DMS53 treated with DMSO at 0.1 percent for 48 hours (cell line): ENCODE data around the gene NRXN3.

Experiments
- DNase-seq: peaks from one replicate; lab custom pipeline; 2025; ENCODE audit not compliant: unreplicated experiment; lab: John Stamatoyannopoulos, UW

The NRXN3 gene

DNA sequence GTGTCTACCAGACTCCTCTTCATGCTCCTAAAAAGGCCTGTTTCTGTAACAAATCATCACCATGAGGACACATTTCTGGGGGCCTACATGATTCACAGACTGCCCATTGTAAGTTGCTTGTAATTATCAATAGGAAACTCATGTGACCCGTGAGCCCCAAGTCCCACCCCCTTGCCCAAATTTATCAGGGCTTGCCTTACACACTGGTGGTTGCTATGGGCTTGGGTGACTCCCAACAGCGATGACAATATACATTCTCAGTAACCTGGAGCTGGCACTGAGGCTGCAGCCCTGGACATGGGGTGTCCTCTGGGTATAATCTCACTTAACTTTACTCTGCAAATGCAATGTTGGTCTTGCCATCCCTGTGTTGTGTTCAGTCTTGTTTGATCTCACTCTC is 149.2 kb downstream of the NRXN3 start:
- no peak for DNase-seq

DNA sequence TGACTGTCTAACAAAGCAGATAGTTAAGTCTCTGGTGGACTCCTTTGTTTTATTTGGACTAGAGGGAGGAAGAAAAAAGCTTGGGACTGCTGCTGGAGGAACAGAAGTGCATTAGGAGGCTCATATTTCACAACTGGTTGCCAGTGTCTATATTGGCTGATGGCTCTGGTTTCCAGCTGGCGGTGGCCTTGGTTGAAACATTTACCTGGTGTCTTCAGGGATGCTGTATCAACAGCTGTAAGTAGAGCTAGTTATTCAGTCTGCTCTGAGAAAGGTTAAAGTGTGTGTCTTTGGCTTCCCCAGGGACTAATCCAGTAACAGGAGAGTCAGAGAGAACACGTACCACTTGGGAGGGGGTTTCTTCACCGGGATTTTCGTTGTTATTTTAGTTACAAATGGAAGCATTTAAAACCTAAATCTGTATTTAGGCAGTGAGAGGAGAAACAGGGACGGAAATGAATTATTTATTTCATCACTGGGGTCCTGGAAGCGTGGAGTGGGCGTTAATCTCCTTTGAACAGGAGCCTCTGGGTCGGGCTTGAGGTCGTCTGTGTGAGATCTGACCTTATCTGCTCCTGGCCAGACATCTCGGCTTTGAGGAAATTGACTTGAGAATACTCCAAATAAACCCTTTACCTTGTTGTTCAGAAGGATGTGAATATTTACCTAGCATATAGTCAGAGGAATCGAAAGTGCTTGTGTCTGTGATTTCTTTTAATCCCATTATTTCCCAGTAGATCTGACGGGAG is 149.9 kb downstream of the NRXN3 start:
- peak; percentile 34 for DNase-seq

DNA sequence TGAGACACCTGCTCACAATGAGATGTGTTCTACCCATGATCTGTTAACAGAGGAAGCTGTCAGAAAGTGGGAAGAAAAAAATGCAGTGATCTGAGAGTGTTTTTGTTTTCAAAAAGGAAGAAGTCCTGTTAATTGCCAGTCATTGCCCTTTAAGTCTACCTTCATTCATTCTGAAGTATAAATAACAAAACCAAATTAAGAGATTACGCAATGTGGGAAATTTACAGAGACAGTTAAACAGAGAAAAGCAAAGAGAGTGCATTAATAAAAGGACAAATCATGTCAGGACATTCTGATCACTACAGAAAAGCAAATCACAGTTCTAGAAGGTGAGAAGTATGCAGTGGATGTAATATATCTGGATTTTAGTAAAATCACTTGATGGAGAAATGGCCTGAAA is 154.2 kb downstream of the NRXN3 start:
- DNase-seq, result no peak

DNA sequence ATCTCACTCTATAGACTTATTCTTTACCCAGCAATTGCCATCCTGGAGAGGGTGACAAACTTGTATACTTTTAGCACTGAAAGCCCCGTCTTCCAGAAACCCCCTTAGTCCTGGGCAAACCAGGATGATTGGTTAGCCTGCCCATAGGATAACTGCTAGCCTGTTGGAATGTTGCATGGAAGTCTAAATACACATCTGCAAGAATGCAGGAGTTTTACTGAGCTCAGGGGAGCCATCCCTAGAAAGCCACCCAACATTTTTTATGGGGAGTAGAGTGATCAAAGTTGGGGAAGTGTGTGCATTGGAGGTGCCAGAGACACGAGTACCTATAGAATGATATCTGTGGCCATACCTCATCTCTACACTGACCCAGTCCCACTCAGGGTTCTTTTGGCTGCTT is 155.7 kb downstream of the NRXN3 start:
- DNase-seq, result no peak

DNA sequence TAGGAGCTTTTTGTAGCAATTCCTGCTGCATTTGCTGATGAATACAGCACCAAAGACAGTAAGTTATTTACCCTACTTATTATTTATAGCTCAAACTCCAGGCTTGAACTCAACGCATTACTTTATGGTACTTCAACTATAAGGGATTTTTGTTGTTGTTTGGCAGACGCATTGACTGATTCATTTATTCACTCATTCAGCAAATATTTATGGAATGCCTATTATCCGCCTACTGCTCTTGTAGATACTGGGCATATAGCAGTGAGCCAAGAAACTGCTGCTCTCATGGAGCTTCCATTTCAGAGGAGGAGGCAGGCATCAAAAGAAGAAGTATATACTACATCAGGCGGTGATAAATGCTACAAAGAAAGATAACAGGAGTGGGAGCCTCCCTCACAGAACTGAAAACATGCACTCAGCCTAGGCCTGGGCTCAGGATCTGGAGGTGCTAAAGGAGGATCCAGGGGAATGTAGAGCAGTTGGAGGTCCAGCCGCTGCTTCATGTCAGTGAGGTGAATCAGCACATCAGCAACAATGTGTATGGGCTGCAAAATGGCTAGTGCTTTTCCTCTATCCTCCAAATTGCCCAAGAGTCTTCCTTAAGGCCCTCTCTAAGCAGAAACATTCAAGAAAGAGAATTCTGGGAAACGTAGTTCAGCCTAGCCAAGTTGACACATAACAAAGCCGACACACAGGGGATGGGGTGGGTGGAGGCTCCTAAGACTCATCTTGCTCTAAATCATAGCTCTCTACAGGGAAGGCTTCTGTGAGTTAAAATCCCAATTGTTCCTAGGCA is 157.5 kb downstream of the NRXN3 start:
- no peak for DNase-seq

DNA sequence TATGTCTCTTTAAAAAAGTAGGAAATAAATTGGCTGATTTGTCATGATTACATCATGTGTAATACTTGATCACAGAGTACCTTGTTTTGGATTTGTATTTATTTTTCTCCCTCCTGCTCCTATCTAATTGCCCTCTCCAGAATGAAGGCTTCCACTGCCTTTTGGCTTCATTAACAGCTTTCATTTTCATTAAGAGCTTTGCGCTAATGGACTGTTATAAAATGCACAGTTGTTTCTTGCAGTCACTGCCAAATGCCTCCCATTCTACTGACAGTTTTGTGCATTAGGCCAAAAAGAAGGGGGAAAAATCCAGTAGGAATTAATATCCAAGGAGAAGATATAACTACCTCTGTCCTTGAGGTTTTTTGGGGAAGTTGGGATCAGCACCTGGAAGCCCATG is 159.2 kb downstream of the NRXN3 start:
- no peak for DNase-seq

DNA sequence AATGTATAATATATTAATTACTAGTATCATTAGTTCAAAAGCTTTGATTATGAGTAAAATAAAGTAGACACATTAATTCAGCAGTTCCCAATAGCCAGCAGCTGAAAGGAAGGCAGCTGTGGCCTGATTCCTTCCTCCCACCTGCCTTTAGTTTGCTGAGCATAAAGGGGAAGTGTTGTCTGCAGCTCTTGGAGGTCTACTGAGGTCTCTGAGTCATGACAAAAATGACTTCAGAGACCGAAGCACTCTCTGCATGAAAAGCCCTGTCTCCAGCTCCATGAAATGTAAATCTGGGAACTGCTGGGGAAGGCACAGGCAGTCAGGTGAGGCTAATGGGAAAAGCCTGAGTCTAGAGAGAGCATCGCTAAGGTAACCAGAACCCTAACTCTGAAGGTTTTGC is 165.4 kb downstream of the NRXN3 start:
- peak; percentile 19 for DNase-seq

DNA sequence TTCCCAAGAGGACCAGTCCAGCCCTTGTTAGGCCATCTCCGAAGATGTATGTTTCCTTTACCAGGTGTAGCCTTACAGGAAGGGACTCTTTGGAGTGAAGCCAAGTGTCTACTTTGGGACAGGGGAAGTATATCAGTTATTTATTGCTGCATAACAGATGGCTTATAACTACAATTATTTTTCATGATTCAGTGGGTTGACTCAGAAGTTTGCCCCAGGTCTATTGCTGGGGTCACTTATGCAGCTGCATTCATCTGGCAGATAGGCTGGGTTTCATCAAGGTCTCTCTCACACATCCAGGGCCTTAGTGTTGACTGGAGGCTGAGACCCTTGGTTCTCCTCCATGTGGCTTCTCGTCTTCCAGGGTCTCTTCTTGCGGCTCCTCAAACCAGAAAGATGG is 170.1 kb downstream of the NRXN3 start:
- no peak for DNase-seq

DNA sequence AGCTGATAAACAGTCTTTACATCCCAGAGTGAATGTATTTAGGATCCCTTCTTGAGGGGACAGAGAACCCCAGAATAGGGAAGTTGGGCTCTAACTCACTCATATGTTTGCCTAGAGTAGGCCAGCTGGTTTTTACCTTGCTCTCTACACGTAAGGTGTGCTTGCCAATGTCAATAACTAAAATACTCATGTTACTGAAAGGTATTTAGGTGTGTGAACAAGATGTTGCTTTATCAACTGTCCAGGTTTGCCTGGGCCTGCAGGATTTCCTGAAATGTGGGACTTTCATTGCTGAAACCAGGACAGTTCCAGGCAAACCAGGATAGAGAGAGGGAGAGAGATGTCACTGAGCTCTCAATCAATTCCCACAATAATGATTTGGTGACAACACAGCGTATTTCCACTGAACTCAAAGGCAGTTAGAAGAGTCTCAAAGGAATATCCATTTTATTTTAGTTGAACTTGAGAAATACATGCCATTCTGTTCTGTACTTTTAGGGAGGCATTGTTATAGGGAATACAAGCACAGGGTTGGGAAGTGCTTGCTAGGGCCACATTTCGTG is 171.7 kb downstream of the NRXN3 start:
- peak; percentile 31 for DNase-seq

DNA sequence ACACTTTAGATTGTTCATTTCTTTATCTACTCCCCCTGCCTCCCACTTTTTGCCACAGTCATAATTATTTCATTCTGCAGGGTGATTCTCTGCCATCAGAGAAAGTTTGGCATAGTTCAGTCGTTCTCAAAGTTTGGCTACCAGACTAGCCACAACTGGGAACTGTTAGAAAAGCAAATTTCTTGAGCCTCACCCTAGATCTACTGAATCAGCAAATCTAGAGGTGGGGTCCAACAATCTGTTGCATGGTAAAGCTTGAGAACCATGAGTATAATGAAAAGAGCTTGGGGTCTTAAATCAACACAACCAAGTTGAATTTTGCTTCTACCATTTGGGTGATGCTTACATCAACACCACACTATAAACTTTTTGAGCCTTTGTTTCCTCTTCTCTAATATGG is 172.7 kb downstream of the NRXN3 start:
- DNase-seq, result no peak

DNA sequence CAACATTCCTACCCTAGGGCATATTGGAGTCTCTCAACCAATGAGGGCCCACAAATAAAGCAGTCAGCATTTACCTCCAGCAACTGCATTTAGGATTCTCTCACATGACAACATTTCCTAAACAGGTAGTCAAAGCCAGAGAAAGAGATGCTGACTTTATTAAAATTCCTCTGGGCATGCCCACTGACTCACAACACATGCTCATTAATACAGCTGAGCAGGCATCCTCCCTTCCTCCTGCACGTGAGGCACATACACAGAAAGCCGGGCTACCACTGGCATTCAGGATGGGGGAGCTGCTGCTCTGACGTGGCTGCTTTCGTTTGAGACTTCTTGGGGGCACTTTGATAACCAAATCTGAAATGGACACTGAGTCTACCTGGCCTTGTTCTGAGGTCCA is 174.1 kb downstream of the NRXN3 start:
- DNase-seq, result no peak

DNA sequence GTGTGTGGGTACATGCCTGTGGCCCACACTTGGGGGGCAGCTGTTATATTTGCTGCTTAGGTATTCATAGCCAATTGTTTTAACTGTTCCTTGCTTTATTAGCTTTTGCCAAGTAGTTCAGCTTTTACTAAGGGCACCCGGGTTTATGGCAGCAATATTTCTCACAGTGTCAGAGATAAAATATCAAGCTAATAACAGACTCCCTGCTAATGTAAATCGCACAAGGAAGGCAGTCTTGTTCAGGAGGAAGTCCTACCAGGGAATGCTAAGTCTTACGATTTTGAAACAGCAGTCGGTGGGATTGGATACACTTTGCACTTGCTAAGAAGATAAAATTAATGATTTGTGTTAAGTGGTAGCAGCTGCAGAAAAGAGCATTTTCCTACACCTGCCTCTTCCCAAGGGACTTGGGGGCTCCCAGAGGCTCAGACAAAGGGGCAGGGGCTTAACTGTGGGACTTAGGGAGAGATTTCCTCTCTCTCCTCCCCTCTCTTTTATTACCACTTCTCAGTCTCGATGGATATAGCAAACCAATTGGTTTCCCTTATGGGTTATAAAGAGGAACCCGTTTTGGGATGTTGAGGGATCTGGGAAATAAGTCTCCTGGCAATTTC is 175.1 kb downstream of the NRXN3 start:
- DNase-seq, result no peak

DNA sequence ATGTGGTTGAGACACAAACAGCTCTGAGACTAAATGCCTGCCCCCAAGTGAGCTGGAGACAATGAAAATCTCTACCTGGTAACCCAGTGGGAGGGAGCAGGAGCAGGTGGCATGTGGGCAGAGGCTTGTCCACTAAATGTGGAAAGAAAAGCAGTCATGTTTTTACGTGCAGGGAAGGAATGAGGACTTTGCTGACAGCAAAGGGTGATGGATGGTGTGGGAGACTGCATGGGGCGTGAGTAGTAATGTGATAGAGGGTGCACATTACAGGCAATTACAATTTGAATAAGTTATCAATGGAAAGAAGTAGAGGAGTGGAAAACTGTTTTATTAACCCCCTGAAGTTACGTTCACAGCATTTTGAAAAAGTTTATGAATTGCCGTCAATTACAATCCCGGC is 176.6 kb downstream of the NRXN3 start:
- DNase-seq, result no peak

DNA sequence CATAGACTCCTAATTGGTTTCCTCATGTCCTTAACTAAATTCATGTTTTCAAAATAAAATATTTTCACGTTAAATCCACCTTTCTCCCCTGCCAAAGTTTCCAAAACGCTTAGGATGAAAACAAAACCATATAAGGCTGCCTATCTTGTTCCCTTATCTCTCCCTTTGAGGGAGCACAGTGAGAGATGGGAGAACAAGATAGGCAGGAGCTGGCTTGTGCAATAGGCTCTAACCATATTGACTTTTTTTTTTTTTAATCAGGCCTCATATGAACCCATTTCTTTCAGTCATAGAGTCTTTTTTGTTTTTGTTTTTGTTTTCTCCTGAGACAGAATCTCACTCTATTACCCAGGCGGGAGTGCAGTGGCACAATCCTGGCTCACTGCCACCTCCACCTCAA is 184.9 kb downstream of the NRXN3 start:
- DNase-seq, result no peak

DNA sequence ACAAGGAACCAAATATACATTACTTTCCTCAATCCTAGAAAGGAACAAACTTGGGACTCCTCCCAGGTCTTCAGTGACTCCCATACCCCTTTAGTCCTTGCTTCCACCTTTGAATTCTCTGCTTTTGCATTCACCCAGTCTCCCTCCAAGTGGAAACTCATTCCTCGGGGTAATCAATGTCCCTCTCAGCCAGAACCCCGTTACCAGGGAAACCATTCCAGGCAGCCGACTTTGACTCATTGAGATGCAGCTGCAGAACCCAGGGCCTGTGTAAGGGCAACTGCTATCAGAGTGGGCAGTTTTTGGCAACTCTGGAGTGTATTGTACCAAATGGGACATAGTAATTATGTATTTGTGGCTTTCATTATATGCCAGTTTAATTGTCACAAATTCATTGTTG is 186.2 kb downstream of the NRXN3 start:
- DNase-seq, result no peak

DNA sequence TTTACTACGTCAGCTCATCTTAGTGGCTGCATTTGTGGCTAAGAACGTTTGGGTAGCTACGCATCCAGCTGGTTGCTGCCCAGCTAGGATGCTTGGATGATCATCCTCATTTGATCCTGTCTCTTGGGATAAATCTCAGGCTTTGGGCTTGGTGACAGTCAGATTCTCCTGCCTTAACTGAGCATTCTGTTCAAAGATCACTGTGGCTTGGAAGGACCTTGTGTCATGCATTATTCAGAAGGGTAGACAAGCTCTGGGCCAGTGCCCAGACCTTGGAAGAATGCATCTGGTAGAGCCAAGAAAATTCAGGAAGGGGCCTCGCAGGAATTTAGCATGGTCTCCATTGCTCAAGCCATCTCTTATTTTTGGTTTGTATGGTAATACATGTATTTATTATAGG is 188.4 kb downstream of the NRXN3 start:
- DNase-seq, result no peak

DNA sequence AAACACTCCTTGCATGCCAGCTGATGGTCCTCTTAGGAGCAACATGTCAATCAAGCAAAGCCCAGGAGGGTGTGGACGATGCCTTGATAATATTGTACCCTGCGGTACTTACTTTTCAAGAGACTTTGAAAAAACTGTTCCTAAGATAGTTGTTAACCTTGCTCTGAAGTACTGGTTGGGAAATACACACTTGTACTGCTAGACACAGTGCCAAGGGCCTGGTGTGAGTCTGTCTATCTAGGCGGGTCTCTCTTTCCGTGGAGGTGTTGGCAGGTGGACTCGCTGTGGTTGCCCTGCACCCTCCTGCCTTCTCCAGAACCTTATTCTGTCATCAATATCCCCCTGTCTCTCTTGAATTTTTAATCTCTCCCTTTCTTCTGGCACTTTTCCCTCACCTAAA is 189.4 kb downstream of the NRXN3 start:
- no peak for DNase-seq

DNA sequence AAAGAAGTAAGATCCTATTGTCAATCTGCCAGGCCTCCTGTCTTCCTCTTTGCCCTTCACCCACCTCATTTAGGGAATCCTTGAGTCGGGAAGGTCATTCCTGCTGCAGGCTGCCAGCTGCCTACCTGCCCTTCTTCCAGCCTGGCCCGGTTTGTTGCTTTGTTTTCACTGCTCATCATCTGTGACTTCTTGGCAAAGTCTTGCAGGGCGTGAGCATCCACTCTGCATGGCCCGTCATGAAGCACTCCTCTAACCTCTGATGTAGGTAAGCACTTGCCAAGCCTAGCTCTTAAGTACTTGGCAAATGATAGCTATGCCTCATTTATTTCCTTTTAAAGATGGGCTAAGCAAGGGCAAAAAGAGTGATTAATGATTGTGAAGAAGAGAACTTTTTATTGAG is 192.8 kb downstream of the NRXN3 start:
- no peak for DNase-seq

DNA sequence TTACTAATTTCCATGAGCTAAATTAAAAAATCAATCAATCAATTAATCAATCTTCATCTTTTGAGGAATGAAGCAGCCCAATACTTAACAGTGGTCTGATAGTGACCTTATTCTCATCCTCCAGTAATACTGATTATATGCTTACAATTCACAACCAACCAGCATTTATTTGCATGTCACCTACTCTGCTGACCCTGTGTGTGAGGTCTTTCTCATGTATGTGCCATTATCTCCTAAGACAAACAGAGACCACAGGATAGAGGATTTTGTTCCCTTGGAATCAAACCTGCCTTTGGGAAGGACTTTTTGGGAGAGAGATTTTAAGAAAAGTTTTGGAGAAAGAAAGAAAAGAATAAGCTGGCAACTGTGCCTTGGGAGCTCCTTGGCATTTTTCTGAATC is 197.2 kb downstream of the NRXN3 start:
- DNase-seq, result no peak

DNA sequence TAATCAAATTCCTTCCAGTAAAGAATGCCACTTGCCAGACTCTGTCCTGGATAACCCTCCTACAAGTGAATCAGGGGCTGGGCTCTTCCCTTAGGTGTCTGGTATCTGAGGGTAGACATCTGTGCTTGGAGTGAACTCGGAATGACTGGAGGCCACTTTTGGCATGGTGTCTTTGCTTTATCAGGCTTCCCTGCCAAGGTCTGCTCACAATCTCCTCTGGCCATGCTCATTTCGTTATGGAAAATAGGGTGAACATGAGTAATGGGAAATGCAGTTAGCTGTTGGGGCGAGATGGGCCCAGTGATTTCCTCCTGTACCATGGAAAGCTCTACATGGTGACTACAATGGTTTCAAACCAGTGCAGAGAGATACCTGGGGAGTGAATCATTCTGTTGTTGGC is 212.9 kb downstream of the NRXN3 start:
- no peak for DNase-seq

DNA sequence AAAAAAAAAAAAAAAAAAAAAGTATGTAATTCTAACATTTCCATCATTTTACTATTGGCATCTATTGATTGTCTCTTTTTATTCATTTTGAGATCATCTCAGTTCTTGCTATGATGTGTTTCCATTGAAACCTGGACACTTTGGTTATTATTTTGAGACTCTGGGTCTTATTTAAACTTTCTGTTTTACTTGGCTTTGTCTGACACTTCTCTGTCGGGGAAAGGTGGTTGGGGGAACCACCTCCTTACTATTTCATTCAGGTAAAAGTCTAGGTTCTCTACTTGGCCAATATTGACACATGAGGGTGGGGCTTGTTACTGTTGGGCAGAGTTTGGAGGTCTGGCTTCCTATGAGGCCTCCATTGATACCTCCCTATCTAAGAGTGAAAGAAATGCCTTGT is 228.0 kb downstream of the NRXN3 start:
- DNase-seq, result no peak

DNA sequence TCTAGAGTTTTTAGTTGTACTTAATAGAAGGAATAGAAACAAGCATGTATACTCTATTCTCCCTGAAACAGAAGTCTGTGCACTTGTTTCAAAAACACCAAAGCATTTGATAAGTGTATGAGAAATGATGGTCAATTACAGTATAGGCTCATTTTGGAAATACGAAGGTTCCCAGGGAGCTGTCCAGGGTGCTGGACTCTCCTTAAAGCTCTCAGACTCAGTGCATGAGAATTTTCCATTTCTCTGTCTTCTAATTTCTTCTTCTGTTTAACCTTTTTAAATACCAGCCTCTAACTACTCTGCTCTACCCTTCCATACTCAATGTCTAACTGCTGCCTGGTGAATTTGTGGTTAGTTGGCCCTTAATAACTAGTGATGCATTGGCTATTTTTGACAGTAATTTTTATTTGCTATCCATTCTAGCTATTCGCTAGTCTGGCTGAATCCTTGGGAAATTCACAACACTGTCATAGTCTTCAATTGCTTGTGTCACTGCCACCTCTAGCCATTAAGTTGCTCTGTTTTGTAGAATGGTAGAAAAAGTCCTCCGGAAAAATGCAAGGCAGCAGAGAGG is 229.2 kb downstream of the NRXN3 start:
- no peak for DNase-seq
